Stimulated activated CD4-positive, alpha-beta T cell treated with anti-CD3 and anti-CD28 coated beads, Interleukin-12 subunit alpha, Interleukin-12 subunit beta, amount 100 ng/mL, for 4 hours (primary cell): ENCODE measurements around the gene TMOD2.
"Not testable (repeated sequence)": the region's sequence is repeated elsewhere in the genome, so short reads cannot be mapped to it uniquely, and the experiment has no call there.

Experiments
- DNase-seq: peaks from one replicate; pipeline ENCODE4 v3.0.0-alpha.2; 2020

TMOD2 gene

DNA sequence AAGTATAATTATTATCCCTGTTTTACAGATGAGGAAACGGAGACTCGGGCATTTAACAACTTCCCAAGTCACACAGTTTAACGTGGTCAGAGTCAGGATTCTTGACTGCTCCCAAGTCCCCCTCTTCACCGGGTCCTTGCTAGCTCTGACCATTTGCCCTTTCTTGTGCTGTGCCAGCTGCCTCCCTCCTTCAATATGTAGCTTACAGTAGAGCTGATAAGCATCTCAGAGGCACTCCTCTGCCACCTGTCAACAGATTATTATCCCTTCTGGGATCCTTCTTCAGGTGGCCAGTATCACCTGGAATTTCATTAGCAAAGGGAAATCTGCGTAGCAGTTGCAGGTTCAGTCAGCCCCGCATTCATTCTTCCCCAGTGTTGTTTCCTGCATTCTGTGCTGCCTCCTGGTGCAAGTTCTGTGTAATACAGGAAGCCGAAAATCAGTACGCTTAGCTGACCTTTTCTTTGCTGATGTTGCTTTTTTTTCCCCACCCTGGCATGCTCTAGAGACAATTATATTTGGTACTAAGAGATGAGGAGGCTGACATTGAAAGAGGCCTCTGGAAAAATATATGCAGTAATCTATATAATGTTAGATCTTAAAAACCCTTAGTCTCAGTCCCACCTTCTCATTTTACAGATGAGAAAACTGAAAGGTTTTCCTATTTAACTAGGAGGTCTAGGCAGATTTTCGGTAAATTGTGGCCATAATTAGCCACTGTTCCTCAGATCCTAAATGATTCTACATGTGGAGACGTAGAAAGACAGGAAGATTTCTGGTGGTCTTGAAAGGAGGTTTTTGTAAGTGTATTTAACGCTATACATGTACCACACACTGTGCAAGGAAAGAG lies 24.8 kb downstream of the TMOD2 start:
- DNase-seq, result peak; percentile 23

DNA sequence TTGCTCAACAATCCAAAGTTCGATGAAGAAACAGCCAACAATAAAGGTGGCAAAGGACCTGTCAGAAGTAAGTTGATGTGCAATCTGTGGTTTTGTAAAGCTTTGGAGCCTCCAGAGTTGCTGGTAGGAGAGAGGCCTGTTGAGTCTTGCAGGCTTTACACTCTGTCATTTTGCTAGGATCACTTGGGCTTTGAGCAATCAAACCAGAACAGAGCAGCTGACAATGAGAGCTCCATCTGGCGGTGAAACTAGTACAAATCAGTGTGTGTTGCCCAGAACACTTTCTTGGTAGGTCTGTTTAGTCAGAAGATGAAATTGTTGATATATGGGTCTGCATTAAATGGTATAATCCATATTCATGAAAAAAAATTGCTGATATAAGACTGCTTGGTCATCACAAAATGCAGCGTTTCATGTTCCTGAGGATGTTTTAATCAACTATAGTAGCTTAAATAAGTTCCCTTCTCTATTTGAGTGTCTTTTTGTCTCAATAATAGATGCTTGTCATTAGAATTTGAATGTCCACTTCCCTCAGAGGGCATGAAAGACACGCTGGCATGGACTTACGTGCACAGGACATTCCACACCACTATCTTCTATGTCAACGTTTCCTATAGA lies 25.7 kb downstream of the TMOD2 start:
- peak; percentile 40 for DNase-seq

DNA sequence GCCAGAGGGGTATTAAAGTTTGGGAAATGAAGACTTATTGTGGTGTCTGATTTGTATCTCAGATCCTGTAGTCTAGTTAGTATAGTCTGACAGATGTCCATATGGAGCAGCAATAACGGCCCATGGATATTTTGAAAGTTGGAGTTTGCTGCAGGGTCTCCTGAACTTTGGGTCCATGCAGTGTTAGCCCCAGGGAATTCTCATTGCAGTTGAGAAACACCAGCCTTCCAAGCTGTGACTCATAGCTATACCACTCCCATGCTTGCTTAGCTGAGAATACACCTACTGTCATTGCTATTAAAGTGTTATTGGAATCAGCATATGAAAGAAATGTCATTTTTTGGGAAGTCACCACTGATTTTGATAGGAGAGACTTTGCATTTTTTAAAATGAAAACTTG lies 29.2 kb downstream of the TMOD2 start:
- no peak for DNase-seq

DNA sequence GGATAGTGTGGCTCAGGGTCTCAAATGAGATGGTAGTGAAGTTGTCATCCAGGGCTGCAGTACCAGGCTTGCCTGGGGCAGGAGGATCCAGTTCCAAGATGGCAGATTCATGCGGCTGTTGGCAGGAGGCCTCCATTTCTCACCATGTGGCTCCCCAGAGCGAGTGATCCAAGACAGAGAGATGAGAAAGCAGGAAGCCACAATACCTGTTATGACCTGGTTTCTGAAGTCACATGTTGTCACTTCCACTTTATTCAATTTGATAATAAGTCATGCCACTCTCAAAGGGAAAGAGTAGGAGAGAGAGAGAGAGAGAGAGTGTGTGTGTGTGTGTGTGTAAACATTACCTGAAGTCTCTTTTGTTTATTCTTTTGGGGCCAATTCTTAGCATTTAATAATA lies 30.1 kb downstream of the TMOD2 start:
- no peak for DNase-seq

GRCh38 chr15:51782357-51782896 lies 31.0 kb downstream of the TMOD2 start:
- DNase-seq, result no peak

- no peak for DNase-seq
These were observed 32.6 kb downstream of the TMOD2 start for GRCh38 chr15:51783967-51784366.

GRCh38 chr15:51787130-51787529 lies 35.7 kb downstream of the TMOD2 start:
- DNase-seq, result not testable (repeated sequence)

- not testable (repeated sequence) for DNase-seq
These were observed 41.1 kb downstream of the TMOD2 start for GRCh38 chr15:51792474-51792873.

- no peak for DNase-seq
These were observed 42.3 kb downstream of the TMOD2 start for GRCh38 chr15:51793521-51794305.

GRCh38 chr15:51796847-51797401 lies 45.5 kb downstream of the TMOD2 start:
- DNase-seq, result no peak

- no peak for DNase-seq
These were observed 46.9 kb downstream of the TMOD2 start for GRCh38 chr15:51798281-51798680.

DNA sequence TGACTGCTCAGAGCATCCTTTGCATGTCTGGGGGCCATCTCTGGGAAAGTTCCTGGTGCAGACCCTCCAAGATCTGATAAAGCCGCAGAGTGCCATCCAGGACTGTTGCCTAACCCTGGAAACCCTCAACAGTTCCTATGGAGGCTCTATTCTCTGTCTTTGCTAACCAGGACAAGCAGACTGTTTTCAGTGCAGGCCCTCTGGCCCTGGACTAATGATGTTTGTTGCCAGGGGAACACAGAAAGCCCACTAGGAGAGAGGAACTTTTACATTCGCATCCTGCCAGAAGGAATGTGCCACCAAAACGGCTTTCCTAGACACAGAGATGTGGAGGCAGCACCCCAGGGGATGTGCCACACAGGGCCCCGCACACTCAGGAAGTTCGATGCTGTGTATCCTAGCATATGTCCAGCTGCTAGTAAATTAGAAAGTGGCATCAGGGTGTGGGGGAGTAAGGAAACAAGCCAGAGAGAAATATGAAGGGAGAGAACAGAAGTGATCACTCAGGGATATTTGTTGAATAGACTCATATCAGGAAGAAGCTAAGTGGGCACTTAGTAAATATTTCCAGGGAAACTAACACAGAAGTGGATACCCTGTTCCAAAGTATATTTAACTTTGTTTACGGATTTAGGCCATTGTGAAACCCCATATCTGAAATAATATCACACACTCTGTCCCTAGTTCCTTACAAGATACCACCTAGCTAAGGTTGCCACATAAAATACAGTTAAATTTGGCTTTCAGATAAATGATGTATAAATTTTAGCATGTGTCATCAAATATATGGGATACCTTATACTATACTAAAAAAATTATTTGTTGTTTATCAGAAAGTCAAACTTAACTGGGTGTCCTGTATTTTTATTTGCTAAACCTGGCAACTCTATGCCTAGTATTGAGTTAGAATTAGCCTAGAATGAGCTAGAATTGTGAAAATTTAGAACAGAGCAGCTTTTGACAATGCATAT lies 48.2 kb downstream of the TMOD2 start:
- DNase-seq, result no peak

DNA sequence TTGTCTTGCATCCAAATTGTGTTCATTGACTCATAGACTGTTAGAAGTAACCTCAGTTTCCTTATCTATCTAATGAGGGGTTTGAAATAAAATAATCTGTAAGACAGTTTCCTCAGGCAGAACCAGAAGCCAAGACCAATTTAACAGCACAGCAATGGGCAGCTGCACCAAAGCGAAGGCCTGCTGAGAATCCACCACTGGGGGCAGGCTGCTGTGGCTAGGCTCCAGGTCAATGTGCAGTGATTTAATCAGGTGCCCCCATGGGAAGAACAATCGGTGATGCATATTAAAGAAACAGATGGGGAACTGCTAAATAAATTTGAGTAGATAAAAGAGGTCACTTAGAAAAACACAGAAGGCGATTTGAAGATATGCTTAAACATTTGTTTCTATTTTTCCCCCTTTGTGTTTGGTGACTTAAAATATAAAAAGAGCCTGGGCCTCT lies 50.0 kb downstream of the TMOD2 start:
- DNase-seq, result no peak

DNA sequence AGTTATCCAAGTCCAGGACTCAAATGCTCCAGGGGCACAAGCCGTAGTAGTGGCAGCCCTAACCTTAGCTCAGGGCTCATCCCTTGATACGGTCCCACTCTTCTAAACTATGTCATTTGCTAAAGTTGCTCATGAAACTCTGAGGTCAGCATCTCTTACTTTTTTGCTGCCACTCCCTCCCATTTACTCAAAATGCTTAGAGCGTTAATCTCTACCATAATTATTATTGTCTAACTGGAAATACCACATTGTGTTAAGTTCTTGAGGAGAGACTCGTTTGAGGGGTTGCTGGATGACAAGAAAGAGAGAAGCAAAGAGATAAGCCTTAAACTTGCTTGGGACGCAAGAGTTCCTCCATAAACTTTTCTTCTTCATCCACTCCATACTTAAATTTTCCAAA lies 51.2 kb downstream of the TMOD2 start:
- no peak for DNase-seq

GRCh38 chr15:51803965-51804364 lies 52.6 kb downstream of the TMOD2 start:
- no peak for DNase-seq

DNA sequence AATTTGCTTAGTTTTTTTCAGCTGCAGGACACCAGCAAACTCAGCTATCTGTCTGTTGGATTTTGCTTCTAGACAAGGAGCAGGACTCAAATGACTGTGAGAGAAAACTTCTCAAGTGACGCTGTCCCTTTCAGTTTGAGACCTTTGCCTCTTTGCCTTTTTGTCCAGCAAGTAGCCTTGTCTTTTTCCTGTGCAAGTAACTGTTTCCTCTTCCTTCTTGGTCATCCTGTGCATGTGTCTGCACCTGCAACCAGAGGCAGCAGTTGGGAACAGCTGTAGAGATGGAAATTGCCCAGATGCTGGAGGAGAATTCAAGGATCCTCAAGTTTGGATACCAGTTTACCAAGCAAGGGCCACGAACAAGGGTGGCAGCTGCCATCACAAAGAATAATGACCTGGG lies 54.7 kb downstream of the TMOD2 start:
- DNase-seq, result no peak

GRCh38 chr15:51809457-51809856 lies 58.1 kb downstream of the TMOD2 start:
- no peak for DNase-seq

- no peak for DNase-seq
These were observed 61.2 kb downstream of the TMOD2 start for GRCh38 chr15:51812598-51812997.

DNA sequence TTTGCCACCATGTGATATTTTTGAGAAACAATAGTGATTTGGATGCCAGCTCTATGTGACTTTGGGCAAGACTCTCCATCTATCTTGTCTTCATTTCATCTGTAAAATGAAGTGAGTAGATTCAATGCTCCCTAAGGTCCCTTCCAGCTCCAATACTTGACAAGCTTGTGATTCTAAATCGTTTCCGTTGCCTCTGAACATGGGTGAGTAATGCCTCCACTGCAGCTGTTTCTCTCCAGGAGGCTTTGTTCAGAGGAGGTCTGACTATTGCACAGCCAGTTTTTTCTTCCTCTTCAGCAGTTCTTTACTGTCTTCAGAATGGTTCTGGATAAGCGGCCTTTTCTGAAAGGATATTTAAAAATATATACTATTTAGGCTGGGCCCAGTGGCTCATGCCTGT lies 63.2 kb downstream of the TMOD2 start:
- no peak for DNase-seq

GRCh38 chr15:51816611-51817010 lies 65.2 kb downstream of the TMOD2 start:
- no peak for DNase-seq

DNA sequence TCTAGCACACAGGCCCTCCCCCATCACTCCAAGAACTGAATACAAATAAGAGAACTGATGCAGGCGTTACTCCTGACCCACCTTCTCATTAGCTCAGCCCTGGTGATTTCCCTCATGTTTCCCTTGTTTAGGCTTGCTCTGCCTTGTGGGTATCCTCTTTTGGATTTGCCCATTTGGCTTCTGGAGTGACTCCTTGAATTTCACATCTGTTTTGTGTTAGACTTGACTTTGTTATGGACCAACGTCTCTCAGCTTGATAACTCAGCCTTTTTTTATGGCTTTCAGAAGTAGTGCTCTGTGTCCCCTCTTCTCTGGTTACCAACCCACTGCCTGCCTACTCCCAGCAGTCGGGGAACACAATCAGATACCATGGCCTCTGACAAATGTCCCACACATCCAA lies 66.8 kb downstream of the TMOD2 start:
- DNase-seq, result no peak

DNA sequence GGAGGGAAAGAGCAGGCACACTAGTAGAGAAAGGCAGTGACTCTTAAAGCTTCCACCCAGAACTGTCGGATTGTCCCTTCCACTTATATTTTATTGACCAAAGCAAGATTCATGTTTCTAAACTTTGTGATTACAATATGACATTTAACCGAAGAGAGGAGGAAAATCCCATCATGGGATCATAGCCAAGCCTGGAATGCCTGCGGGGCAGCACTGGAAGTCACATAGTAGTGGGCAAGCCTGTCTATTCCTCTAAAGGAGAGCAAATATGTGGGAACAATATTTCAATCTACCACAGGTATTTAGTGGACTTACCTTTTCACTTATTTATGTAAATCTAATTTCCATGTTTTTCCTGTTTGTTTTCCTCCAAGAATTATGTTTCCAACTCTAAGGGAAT lies 74.3 kb downstream of the TMOD2 start:
- DNase-seq, result no peak
